Neural cell (in vitro differentiated cells): Measurements from ENCODE around the gene CLINT1.

Experiments
- CTCF ChIP-seq: fragments of 450-650 bp; IDR thresholded peaks from 2 replicates; pipeline ENCODE4 v1.5.1; 2014; ENCODE audit warnings: antibody characterized with exemption, mild to moderate bottlenecking, moderate library complexity; ENCODE audit not compliant: poor library complexity, severe bottlenecking
- EP300 ChIP-seq: fragments of 450-650 bp; conservative IDR thresholded peaks from 2 replicates; pipeline ENCODE4 v1.6.1; 2014; ENCODE audit warnings: antibody characterized with exemption, mild to moderate bottlenecking, moderate library complexity; ENCODE audit not compliant: poor library complexity, severe bottlenecking

- no peak for TF ChIP-seq EP300
- no peak for TF ChIP-seq CTCF
Observed at GRCh38 chr5:157758706-157759105, 100.2 kb downstream of the CLINT1 start.
